ENCODE results near the gene GALNTL6. TPM values are rescaled to one million over a fixed set of nuclear protein-coding genes. Genes with fewer than 3 reads are reported as not detected.

GALNTL6 gene
- total and polyA plus RNA-seq, 7 donors, result 0.14 to 2.5 (median 0.42) TPM; not detected in 1

- no peak for DNase-seq
- Histone ChIP-seq H3K4me3 (no peak overlapping the region), H3K4me1 (no peaks in the 10 kb centered on the region), H3K9me3 (no peaks in the 10 kb centered on the region), H3K36me3 (no peaks in the 10 kb centered on the region), H3K27me3 (no peaks in the 10 kb centered on the region), H3K27ac (no peak overlapping the region)
- 57 to 62% methylated on average over 2 of the region's 2 CpGs for WGBS, 2 donors
- no peak for TF ChIP-seq CTCF (IDR thresholded peaks at IDR 0.05)
- no peak for TF ChIP-seq POLR2AphosphoS5 (IDR thresholded peaks at IDR 0.05)
- no peak for TF ChIP-seq EP300 (IDR thresholded peaks at IDR 0.05)
- no peak for TF ChIP-seq POLR2A (IDR thresholded peaks at IDR 0.05)
- intact Hi-C loops (cut with DNase I), result no loop called here
Measured at GRCh38 chr4:172168888-172169287, 355.7 kb downstream of the GALNTL6 start.

- TF ChIP-seq POLR2A (IDR thresholded peaks at IDR 0.05), result no peak
- no peak for TF ChIP-seq POLR2AphosphoS5 (IDR thresholded peaks at IDR 0.05)
- no peak for TF ChIP-seq EP300 (IDR thresholded peaks at IDR 0.05)
- TF ChIP-seq CTCF (IDR thresholded peaks at IDR 0.05), result no peak
- no peak overlapping the region for H3K27ac ChIP-seq
- WGBS, 2 donors, result 57 to 85% methylated on average over 1 of the region's 1 CpG
- no peak overlapping the region for H3K4me3 ChIP-seq
- DNase-seq, result no peak
- no peaks in the 10 kb centered on the region for H3K36me3 ChIP-seq
- H3K4me1 ChIP-seq, result no peaks in the 10 kb centered on the region
- intact Hi-C loops (cut with DNase I), result no loop called here
- no peaks in the 10 kb centered on the region for H3K9me3 ChIP-seq
- H3K27me3 ChIP-seq, result no peaks in the 10 kb centered on the region
Measured at GRCh38 chr4:172169871-172170270, 356.7 kb downstream of the GALNTL6 start.

- TF ChIP-seq EP300 (IDR thresholded peaks at IDR 0.05), result no peak
- TF ChIP-seq POLR2A (IDR thresholded peaks at IDR 0.05), result no peak
- no peak for TF ChIP-seq CTCF (IDR thresholded peaks at IDR 0.05)
- no peak for TF ChIP-seq POLR2AphosphoS5 (IDR thresholded peaks at IDR 0.05)
- no peaks in the 10 kb centered on the region for H3K36me3 ChIP-seq
- no peaks in the 10 kb centered on the region for H3K9me3 ChIP-seq
- H3K27ac ChIP-seq, result no peak overlapping the region
- no peak overlapping the region for H3K4me3 ChIP-seq
- no peaks in the 10 kb centered on the region for H3K4me1 ChIP-seq
- 59 to 74% methylated on average over 4 of the region's 4 CpGs for WGBS, 2 donors
- DNase-seq, result no peak
- no peaks in the 10 kb centered on the region for H3K27me3 ChIP-seq
- intact Hi-C loops (cut with DNase I), result no loop called here
Measured at GRCh38 chr4:172173206-172173605, 360.0 kb downstream of the GALNTL6 start.

DNA sequence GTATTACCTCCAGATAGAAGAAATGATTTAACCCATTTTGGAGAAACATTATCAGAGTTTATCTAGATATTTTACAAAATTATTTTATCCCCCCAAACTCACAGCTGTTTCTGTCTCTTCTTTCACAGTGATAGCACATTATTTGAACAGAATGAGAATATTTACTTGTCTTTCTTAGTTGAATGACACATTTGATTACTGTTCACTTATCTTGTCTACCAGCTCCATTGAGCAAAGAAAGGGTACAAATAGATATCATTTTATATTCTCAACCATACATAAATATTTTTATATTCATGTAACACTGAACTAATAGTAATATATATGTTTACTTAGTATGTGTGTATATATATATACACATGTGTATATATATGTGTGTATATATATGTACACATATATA, 364.2 kb downstream of the GALNTL6 start:
- Histone ChIP-seq H3K9me3 (no peaks in the 10 kb centered on the region), H3K4me1 (no peaks in the 10 kb centered on the region), H3K27ac (no peak overlapping the region), H3K4me3 (no peak overlapping the region), H3K36me3 (no peaks in the 10 kb centered on the region), H3K27me3 (no peaks in the 10 kb centered on the region)
- no peak for DNase-seq
- intact Hi-C loops (cut with DNase I), result no loop called here
- no peak for TF ChIP-seq POLR2AphosphoS5 (IDR thresholded peaks at IDR 0.05)
- TF ChIP-seq POLR2A (IDR thresholded peaks at IDR 0.05), result no peak
- no peak for TF ChIP-seq EP300 (IDR thresholded peaks at IDR 0.05)
- TF ChIP-seq CTCF (IDR thresholded peaks at IDR 0.05), result no peak

- Histone ChIP-seq H3K27ac (no peak overlapping the region), H3K36me3 (no peaks in the 10 kb centered on the region), H3K4me3 (no peak overlapping the region), H3K9me3 (no peaks in the 10 kb centered on the region), H3K4me1 (no peaks in the 10 kb centered on the region), H3K27me3 (no peaks in the 10 kb centered on the region)
- no peak for DNase-seq
- intact Hi-C loops (cut with DNase I), result no loop called here
- WGBS, 2 donors, result 65 to 79% methylated on average over 6 of the region's 6 CpGs
- TF ChIP-seq POLR2AphosphoS5 (IDR thresholded peaks at IDR 0.05), result no peak
- TF ChIP-seq POLR2A (IDR thresholded peaks at IDR 0.05), result no peak
- TF ChIP-seq EP300 (IDR thresholded peaks at IDR 0.05), result no peak
- no peak for TF ChIP-seq CTCF (IDR thresholded peaks at IDR 0.05)
Measured at GRCh38 chr4:172188248-172188988, 375.2 kb downstream of the GALNTL6 start.
